Activated CD4-positive, alpha-beta T cell treated with anti-CD3 and anti-CD28 coated beads, Interleukin-2, amount 50 U/mL, for 16 hours (primary cell): Measurements from ENCODE around the gene EEF2.
A peak's percentile ranks its signal among the peaks of the same experiment; 100 is the strongest.

Experiments
- DNase-seq: peaks from one replicate; pipeline ENCODE4 v3.0.0-alpha.2; 2020

The EEF2 gene

GRCh38 chr19:3983936-3984583 lies 1.2 kb downstream of the EEF2 start:
- DNase-seq: no peak

- DNase-seq: no peak
Measured at GRCh38 chr19:3983542-3983914, 1.7 kb downstream of the EEF2 start.

- DNase-seq: no peak
Measured at GRCh38 chr19:3982701-3983541, 2.3 kb downstream of the EEF2 start.

GRCh38 chr19:3981736-3982681 lies 3.3 kb downstream of the EEF2 start:
- DNase-seq: no peak

GRCh38 chr19:3981373-3981735 lies 3.9 kb downstream of the EEF2 start:
- no peak for DNase-seq

- DNase-seq: no peak
Measured at GRCh38 chr19:3980353-3981251, 4.7 kb downstream of the EEF2 start.

- no peak for DNase-seq
Measured at GRCh38 chr19:3979674-3980352, 5.5 kb downstream of the EEF2 start.

- no peak for DNase-seq
Measured at GRCh38 chr19:3979289-3979673, 6.0 kb downstream of the EEF2 start.

GRCh38 chr19:3978145-3978544 lies 7.1 kb downstream of the EEF2 start:
- no peak for DNase-seq

- no peak for DNase-seq
Measured at GRCh38 chr19:3977242-3978143, 7.8 kb downstream of the EEF2 start.

GRCh38 chr19:3976495-3977241 lies 8.6 kb downstream of the EEF2 start:
- DNase-seq: no peak

GRCh38 chr19:3975637-3976087 lies 9.6 kb downstream of the EEF2 start:
- no peak for DNase-seq

- DNase-seq: no peak
Measured at GRCh38 chr19:3975144-3975543, 10.1 kb downstream of the EEF2 start.

- DNase-seq: peak; percentile 98
Measured at GRCh38 chr19:3970808-3971598, 14.3 kb downstream of the EEF2 start, which contains the start of gene DAPK3. TSS of gene DAPK3 (minus strand) at chr19:3971099. CDS start at chr19:3969735, 1,364 bp downstream.

- DNase-seq: no peak
Measured at GRCh38 chr19:3970313-3970807, 14.9 kb downstream of the EEF2 start.

- DNase-seq: no peak
Measured at GRCh38 chr19:3969435-3970312, 15.6 kb downstream of the EEF2 start.
